WI38 (cell line): Measurements from ENCODE around the gene LRP1B.
"Not testable (repeated sequence)": the region's sequence is repeated elsewhere in the genome, so short reads cannot be mapped to it uniquely, and the experiment has no call there.

Experiments used
- H3K4me3 ChIP-seq: 2 replicates; pipeline ENCODE4 v1.5.1; 2011; ENCODE audit warnings: low read depth, mild to moderate bottlenecking, control low read depth, low read length
- CTCF ChIP-seq: IDR thresholded peaks from 2 replicates; pipeline ENCODE4 v1.5.1; 2012; ENCODE audit warnings: low read depth, mild to moderate bottlenecking, control low read depth, low read length

Gene LRP1B

DNA sequence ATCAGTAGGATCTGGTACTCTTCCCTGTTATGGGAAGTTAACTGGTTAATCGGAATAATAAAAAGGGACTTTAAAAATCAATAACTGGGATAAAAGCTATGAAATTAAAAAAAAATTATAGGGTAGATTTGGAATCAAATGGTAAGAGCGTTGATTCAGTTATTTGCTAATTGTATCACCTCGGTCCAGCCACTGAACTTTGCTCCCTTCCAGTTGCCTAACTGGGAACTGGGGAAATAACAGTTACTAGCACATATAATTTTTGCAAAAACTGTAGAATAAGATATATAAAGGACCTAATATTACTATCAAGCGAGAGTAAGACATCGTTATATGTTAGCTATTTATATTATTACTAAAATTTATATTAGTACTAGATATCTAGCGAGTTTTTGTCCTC lies 302.1 kb downstream of the LRP1B start:
- no peak overlapping the region for H3K4me3 ChIP-seq
- no peak for TF ChIP-seq CTCF

- H3K4me3 ChIP-seq, result no peak overlapping the region
- TF ChIP-seq CTCF, result no peak
These were observed 306.0 kb downstream of the LRP1B start for GRCh38 chr2:141824790-141825189.

DNA sequence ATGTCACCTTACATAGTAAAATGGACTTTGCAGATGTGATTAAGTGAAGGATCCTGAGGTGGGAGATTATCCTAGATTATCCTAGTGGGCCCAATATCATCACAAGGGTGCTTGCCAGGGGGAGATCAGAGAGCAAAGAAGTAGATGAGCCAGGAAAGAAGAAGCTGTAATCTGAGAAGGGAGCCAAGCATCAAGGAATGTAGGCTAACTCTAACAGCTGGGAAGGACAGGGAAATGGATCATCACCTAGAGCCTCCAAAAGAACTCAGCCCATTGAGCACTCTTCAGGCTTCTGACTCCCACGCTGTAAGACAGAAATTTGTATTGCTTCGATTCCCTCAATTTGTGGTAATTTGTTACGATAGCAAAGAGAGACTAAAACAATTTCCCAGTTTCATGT lies 309.9 kb downstream of the LRP1B start:
- TF ChIP-seq CTCF, result no peak

DNA sequence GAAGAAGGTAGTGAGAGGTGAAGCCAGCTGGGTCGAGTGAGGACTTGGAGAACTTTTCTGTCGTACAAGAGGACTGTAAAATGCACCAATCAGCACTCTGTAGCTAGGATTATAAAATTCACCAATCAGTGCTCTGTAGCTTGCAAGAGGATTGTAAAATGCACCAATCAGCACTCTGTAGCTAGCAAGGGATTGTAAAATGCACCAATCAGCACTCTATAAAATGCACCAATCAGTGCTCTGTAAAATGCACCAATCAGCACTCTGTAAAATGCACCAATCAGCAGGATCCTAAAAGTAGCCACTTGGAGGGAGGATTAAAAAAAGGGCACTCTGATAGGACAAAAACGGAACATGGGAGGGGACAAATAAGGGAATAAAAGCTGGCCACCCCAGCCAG lies 315.5 kb downstream of the LRP1B start:
- not testable (repeated sequence) for H3K4me3 ChIP-seq

More for the DNA sequence above, 309.9 kb downstream of the LRP1B start:
- H3K4me3 ChIP-seq, result no peak overlapping the region

GRCh38 chr2:141814150-141814549 lies 316.7 kb downstream of the LRP1B start:
- no peak for TF ChIP-seq CTCF
- no peak overlapping the region for H3K4me3 ChIP-seq

- no peak overlapping the region for H3K4me3 ChIP-seq
- TF ChIP-seq CTCF, result no peak
These were observed 320.7 kb downstream of the LRP1B start for GRCh38 chr2:141810148-141810547.

DNA sequence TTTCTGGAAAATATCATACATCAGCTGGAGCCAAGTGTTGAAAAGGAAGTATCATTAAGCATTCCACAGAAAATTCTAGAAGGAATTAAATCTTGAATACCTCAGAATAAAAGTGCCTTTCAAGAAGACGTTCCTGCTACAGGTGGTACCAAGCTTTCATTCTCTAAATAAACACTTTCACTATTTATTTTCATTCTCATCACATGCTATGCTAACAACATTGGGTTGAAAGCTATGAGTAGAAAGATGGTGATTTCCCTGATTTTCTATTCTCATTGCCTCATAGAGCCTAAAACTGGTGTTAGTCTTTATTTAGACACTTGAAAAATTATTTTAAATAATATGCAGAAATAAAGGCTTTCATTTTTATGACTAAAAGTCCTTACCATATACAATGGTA lies 324.7 kb downstream of the LRP1B start:
- H3K4me3 ChIP-seq, result no peak overlapping the region
- no peak for TF ChIP-seq CTCF

DNA sequence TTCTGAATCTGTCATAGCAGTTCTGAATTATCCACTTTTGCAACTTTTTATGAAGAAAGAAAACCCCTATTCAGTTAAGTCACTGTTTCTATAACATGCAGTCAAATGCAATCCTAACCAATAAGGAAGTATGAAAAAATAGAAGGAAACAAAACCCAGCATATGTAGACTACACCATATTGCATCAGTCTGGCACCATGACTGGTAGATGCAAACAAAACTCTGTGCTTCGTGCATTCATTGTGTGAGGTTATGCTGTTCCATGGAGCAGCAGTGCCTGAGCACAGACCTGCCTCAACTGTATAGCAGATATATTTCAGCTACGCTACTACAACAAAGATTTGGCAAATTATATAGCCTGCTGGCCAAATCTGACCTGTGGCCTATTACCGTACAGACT lies 325.5 kb downstream of the LRP1B start:
- no peak for TF ChIP-seq CTCF
- H3K4me3 ChIP-seq, result no peak overlapping the region
